Parathyroid adenoma (tissue), 2 donors: ENCODE results near the gene NDUFB7.

Experiments used
- H2AFZ ChIP-seq: fragments of 300-600 bp; sonication (generic); one replicate; pipeline ENCODE4 v1.7.0; 2017; ENCODE audit warnings: antibody characterized with exemption, mild to moderate bottlenecking
- H3K27ac ChIP-seq: fragments of 300-600 bp; sonication (generic); one replicate; pipeline ENCODE4 v1.7.0; 2017
- H3K27me3 ChIP-seq: fragments of 300-600 bp; sonication (generic); one replicate; pipeline ENCODE4 v1.7.0; 2017; ENCODE audit warnings: low read length; ENCODE audit not compliant: control insufficient read depth, insufficient read depth
- H3K36me3 ChIP-seq: fragments of 300-600 bp; sonication (generic); one replicate; pipeline ENCODE4 v1.7.0; 2017; ENCODE audit warnings: low read length; ENCODE audit not compliant: control insufficient read depth, insufficient read depth
- H3K4me1 ChIP-seq: fragments of 300-600 bp; sonication (generic); one replicate; pipeline ENCODE4 v1.7.0; 2017; ENCODE audit warnings: control low read depth
- H3K4me2 ChIP-seq: fragments of 300-600 bp; sonication (generic); one replicate; pipeline ENCODE4 v1.7.0; 2017; ENCODE audit warnings: low read length
- H3K4me3 ChIP-seq: fragments of 300-600 bp; sonication (generic); one replicate; pipeline ENCODE4 v1.7.0; 2017; ENCODE audit warnings: low read depth, low read length
- H3K79me2 ChIP-seq: fragments of 300-600 bp; sonication (generic); one replicate; pipeline ENCODE4 v1.7.0; 2017; ENCODE audit warnings: control low read depth
- H3K9ac ChIP-seq: fragments of 300-600 bp; sonication (generic); one replicate; pipeline ENCODE4 v1.7.0; 2017; ENCODE audit warnings: mild to moderate bottlenecking
- H3K9me3 ChIP-seq: fragments of 300-600 bp; sonication (generic); one replicate; pipeline ENCODE4 v1.7.0; 2017; ENCODE audit warnings: low read length; ENCODE audit not compliant: control insufficient read depth
- TF ChIP-seq, protein P1 (sequence below): fragments of 300-600 bp; sonication (generic); IDR thresholded peaks from one replicate; pipeline ENCODE4 v1.7.0; 2017; ENCODE audit warnings: antibody characterized with exemption, mild to moderate bottlenecking
- donor health status: primary hyperparathyroidism.

NDUFB7 gene

DNA sequence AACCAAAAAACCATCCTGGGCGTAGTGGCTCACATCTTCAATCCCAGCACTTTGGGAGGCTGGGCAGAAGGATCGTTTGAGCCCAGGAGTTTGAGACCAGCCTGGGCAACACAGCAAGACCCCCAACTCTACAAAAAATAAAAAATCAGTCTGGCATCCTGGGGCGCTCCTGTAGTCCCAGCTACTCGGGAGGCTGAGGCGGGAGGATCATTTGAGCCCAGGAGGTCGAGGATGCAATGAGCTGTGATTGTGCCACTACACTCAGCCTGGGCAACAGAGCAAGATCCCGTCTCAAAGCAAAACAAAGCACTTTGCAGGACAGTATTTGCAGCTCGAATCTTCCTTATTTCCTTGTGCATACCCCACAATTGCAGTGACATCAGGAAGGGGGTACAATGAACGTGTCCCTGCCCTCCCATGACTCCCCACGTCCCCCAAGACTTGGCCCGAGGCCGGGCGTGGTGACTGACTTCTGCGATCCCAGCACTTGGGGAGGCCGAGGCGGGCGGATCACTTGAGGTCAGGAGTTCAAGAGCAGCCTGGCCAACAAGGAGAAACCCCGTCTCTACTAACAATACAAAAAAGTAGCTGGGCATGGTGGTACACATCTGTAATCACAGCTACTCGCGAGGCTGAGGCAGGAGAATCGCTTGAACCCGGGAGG lies 870 bp downstream of the NDUFB7 start:
- H3K79me2 ChIP-seq, result peaks cover 23% of the 10 kb centered on the region
- peaks cover 9% of the 10 kb centered on the region for H3K4me1 ChIP-seq
- peak overlapping the region; percentile 91 for H3K27ac ChIP-seq
- peak overlapping the region; percentile 78 for H3K9ac ChIP-seq
- H3K4me3 ChIP-seq, result peak overlapping the region; percentile 100
- H3K27me3 ChIP-seq, result no peaks in the 10 kb centered on the region
- H2AFZ ChIP-seq, result peak overlapping the region; percentile 94
- TF ChIP-seq, protein P1, sequence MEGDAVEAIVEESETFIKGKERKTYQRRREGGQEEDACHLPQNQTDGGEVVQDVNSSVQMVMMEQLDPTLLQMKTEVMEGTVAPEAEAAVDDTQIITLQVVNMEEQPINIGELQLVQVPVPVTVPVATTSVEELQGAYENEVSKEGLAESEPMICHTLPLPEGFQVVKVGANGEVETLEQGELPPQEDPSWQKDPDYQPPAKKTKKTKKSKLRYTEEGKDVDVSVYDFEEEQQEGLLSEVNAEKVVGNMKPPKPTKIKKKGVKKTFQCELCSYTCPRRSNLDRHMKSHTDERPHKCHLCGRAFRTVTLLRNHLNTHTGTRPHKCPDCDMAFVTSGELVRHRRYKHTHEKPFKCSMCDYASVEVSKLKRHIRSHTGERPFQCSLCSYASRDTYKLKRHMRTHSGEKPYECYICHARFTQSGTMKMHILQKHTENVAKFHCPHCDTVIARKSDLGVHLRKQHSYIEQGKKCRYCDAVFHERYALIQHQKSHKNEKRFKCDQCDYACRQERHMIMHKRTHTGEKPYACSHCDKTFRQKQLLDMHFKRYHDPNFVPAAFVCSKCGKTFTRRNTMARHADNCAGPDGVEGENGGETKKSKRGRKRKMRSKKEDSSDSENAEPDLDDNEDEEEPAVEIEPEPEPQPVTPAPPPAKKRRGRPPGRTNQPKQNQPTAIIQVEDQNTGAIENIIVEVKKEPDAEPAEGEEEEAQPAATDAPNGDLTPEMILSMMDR, result no peak
- H3K4me2 ChIP-seq, result peak overlapping the region; percentile 98
- no peaks in the 10 kb centered on the region for H3K36me3 ChIP-seq
- H3K9me3 ChIP-seq, result no peaks in the 10 kb centered on the region

DNA sequence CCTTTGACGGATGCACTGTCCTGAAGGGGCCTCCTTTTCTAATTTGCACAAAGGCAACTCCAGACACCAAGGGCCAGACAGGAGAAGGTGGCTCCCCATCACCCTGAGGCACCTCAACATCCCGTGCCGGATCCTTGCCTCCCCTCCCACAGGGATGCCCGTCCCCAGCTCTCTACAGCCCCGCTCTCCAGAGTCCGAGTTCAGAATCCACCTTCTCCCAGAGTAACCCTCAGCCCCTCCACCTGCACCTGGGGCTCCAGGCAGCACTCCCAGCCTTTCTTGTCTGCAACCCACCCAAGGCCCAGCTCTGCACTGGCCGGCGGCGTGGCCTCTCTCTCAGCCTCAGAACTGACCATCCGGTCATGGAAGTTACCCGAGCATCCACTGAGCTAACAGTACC lies 4.8 kb downstream of the NDUFB7 start:
- H3K27me3 ChIP-seq, result no peaks in the 10 kb centered on the region
- TF ChIP-seq, protein P1, result no peak
- H2AFZ ChIP-seq, result no peak overlapping the region
- H3K27ac ChIP-seq, result no peak overlapping the region
- no peaks in the 10 kb centered on the region for H3K36me3 ChIP-seq
- H3K4me3 ChIP-seq, result no peak overlapping the region
- H3K4me1 ChIP-seq, result peaks cover 18% of the 10 kb centered on the region
- H3K9ac ChIP-seq, result no peak overlapping the region
- H3K79me2 ChIP-seq, result peaks cover 36% of the 10 kb centered on the region
- H3K9me3 ChIP-seq, result no peaks in the 10 kb centered on the region
- no peak overlapping the region for H3K4me2 ChIP-seq

DNA sequence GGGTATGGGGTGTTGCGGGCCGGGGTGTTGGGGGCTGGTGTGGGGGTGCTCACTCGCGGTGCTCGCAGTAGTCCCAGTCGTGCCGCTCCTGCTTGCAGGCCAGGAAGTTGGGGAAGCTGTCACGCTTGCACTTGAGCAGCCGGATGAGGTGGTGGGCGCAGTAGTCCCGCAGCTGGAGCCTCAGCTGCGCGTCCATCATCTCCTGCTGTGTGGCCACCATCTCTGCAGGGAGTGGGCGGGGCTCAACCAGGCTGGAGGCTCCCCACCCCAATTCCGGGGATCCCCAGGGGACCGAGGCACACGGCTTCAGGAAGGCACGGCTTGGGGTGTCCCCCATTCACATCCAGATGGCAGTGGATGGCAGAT lies 5.2 kb downstream of the NDUFB7 start:
- H3K36me3 ChIP-seq, result no peaks in the 10 kb centered on the region

GRCh38 chr19:14565765-14566711 lies 5.8 kb downstream of the NDUFB7 start:
- Histone ChIP-seq H3K27ac (no peak overlapping the region), H3K4me1 (peaks cover 27% of the 10 kb centered on the region), H3K9ac (no peak overlapping the region), H3K36me3 (no peaks in the 10 kb centered on the region), H3K4me2 (no peak overlapping the region), H3K79me2 (peaks cover 29% of the 10 kb centered on the region), H3K27me3 (no peaks in the 10 kb centered on the region), H2AFZ (no peak overlapping the region), H3K4me3 (no peak overlapping the region), H3K9me3 (no peaks in the 10 kb centered on the region)
- TF ChIP-seq, protein P1, result no peak

More for the DNA sequence above, 5.2 kb downstream of the NDUFB7 start:
- no peaks in the 10 kb centered on the region for H3K27me3 ChIP-seq
- H3K4me3 ChIP-seq, result no peak overlapping the region
- TF ChIP-seq, protein P1, result no peak
- no peak overlapping the region for H2AFZ ChIP-seq
- H3K9me3 ChIP-seq, result no peaks in the 10 kb centered on the region
- H3K27ac ChIP-seq, result no peak overlapping the region
- peaks cover 34% of the 10 kb centered on the region for H3K79me2 ChIP-seq
- no peak overlapping the region for H3K9ac ChIP-seq
- no peak overlapping the region for H3K4me2 ChIP-seq
- peaks cover 21% of the 10 kb centered on the region for H3K4me1 ChIP-seq
